ENCODE measurements around the gene PLPPR2.

DNA sequence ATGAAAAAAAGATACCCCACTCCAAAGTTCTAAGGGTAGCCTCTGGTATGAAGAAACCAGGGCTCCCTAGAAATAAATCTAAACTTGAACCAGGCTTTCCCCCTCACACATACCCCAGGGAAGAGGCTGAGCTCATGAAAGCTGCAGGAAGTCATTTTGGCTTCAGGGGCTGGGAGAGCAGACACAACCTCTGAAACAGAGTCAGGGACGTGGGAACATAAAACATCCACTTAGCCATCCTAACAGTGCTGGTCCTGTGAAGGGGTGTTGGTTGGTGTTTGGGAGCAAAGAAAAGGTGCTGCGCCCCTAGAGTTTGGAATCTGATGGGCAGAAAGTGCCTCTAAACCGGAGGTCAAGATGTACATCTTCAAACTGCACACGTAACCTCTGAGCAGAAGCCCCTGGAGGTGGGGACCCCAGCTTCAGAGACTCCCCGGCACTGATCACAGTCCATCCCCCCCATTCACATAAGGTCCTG lies 31.6 kb upstream of the PLPPR2 start:
- no peak for TF ChIP-seq CTCF (IDR thresholded peaks at IDR 0.05)
- TF ChIP-seq, protein P1, sequence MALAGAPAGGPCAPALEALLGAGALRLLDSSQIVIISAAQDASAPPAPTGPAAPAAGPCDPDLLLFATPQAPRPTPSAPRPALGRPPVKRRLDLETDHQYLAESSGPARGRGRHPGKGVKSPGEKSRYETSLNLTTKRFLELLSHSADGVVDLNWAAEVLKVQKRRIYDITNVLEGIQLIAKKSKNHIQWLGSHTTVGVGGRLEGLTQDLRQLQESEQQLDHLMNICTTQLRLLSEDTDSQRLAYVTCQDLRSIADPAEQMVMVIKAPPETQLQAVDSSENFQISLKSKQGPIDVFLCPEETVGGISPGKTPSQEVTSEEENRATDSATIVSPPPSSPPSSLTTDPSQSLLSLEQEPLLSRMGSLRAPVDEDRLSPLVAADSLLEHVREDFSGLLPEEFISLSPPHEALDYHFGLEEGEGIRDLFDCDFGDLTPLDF (CRISPR knock-in tag; IDR thresholded peaks at IDR 0.05), result no peak
- TF ChIP-seq, protein P2, sequence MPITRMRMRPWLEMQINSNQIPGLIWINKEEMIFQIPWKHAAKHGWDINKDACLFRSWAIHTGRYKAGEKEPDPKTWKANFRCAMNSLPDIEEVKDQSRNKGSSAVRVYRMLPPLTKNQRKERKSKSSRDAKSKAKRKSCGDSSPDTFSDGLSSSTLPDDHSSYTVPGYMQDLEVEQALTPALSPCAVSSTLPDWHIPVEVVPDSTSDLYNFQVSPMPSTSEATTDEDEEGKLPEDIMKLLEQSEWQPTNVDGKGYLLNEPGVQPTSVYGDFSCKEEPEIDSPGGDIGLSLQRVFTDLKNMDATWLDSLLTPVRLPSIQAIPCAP (CRISPR knock-in tag; IDR thresholded peaks at IDR 0.05), result no peak
- TF ChIP-seq ZNF263 (CRISPR knock-in tag; IDR thresholded peaks at IDR 0.05; ENCODE audit: low read depth), result no peak
- TF ChIP-seq, protein P3, sequence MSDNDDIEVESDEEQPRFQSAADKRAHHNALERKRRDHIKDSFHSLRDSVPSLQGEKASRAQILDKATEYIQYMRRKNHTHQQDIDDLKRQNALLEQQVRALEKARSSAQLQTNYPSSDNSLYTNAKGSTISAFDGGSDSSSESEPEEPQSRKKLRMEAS (CRISPR knock-in tag; IDR thresholded peaks at IDR 0.05), result no peak
- no peak for TF ChIP-seq ZBTB21 (CRISPR knock-in tag; IDR thresholded peaks at IDR 0.05; ENCODE audit: borderline replicate concordance)
- TF ChIP-seq, protein P4, sequence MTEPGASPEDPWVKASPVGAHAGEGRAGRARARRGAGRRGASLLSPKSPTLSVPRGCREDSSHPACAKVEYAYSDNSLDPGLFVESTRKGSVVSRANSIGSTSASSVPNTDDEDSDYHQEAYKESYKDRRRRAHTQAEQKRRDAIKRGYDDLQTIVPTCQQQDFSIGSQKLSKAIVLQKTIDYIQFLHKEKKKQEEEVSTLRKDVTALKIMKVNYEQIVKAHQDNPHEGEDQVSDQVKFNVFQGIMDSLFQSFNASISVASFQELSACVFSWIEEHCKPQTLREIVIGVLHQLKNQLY (CRISPR knock-in tag; IDR thresholded peaks at IDR 0.05), result no peak
- TF ChIP-seq ESRRA (CRISPR knock-in tag; IDR thresholded peaks at IDR 0.05; ENCODE audit: borderline replicate concordance), result no peak

All from WTC11 (cell line).